ENCODE data around the gene MMP24OS. TPM values are rescaled to one million over a fixed set of nuclear protein-coding genes. Genes with fewer than 3 reads are reported as not detected.

Gene MMP24OS
- total RNA-seq, 1 donor from 2014 or later = 78.7 TPM

- no peak for TF ChIP-seq CTCF (IDR thresholded peaks at IDR 0.05)
- ATAC-seq (no peak), DNase-seq (no peak)
- H3K4me3 ChIP-seq = no peak overlapping the region
- no peak overlapping the region for H3K27ac ChIP-seq
- no peaks in the 10 kb centered on the region for H3K9me3 ChIP-seq
- H3K4me1 ChIP-seq = no peaks in the 10 kb centered on the region
- peaks cover 29% of the 10 kb centered on the region for H3K27me3 ChIP-seq (ENCODE audit: low read depth)
- intact Hi-C loops (cut with DNase I) = no loop called here
- H3K36me3 ChIP-seq = no peaks in the 10 kb centered on the region
Measured at GRCh38 chr20:35295058-35295457, 17.1 kb upstream of the MMP24OS start.

- TF ChIP-seq CTCF (IDR thresholded peaks at IDR 0.05) = no peak
Measured at GRCh38 chr20:35294293-35294685, 16.4 kb upstream of the MMP24OS start.

GRCh38 chr20:35293303-35294292, 15.7 kb upstream of the MMP24OS start:
- Histone ChIP-seq H3K4me1 (no peaks in the 10 kb centered on the region), H3K27me3 (ENCODE audit: low read depth) (peaks cover 29% of the 10 kb centered on the region), H3K4me3 (no peak overlapping the region), H3K36me3 (no peaks in the 10 kb centered on the region), H3K27ac (no peak overlapping the region), H3K9me3 (no peaks in the 10 kb centered on the region)
- intact Hi-C loops (cut with DNase I) = no loop called here
- DNase-seq = no peak
- no peak for ATAC-seq
- TF ChIP-seq CTCF (IDR thresholded peaks at IDR 0.05) = no peak

More at GRCh38 chr20:35294293-35294685, 16.4 kb upstream of the MMP24OS start:
- Histone ChIP-seq H3K4me3 (no peak overlapping the region), H3K9me3 (no peaks in the 10 kb centered on the region), H3K36me3 (no peaks in the 10 kb centered on the region), H3K27me3 (ENCODE audit: low read depth) (peaks cover 29% of the 10 kb centered on the region), H3K27ac (no peak overlapping the region), H3K4me1 (no peaks in the 10 kb centered on the region)
- ATAC-seq (no peak), DNase-seq (no peak)
- intact Hi-C loops (cut with DNase I) = no loop called here

- intact Hi-C loops (cut with DNase I) = no loop called here
- Histone ChIP-seq H3K27ac (no peak overlapping the region), H3K36me3 (no peaks in the 10 kb centered on the region), H3K27me3 (ENCODE audit: low read depth) (peaks cover 29% of the 10 kb centered on the region), H3K4me1 (no peaks in the 10 kb centered on the region), H3K9me3 (no peaks in the 10 kb centered on the region), H3K4me3 (no peak overlapping the region)
- no peak for TF ChIP-seq CTCF (IDR thresholded peaks at IDR 0.05)
- DNase-seq (no peak), ATAC-seq (no peak)
Measured at GRCh38 chr20:35292504-35293285, 14.8 kb upstream of the MMP24OS start.

GRCh38 chr20:35291654-35292503, 14.0 kb upstream of the MMP24OS start, which contains the start of gene FAM83C:
FAM83C (minus strand) TSS chr20:35292425; CDS start chr20:35292304, 121 bp downstream.
- Histone ChIP-seq H3K4me1 (no peaks in the 10 kb centered on the region), H3K4me3 (no peak within 1 kb of the TSS), H3K9me3 (no peaks in the 10 kb centered on the region), H3K27me3 (ENCODE audit: low read depth) (peaks cover 29% of the 10 kb centered on the region), H3K27ac (no peak within 1 kb of the TSS), H3K36me3 (no peaks in the 10 kb centered on the region)
- no peak for TF ChIP-seq CTCF (IDR thresholded peaks at IDR 0.05)
- DNase-seq = no peak
- intact Hi-C loops (cut with DNase I) = no loop called here
- no peak for ATAC-seq

Measured in lower lobe of right lung (tissue), 2 donors.